Right lobe of liver (tissue), 6 donors: ENCODE measurements around the gene TOX3. TPM values are rescaled to one million over a fixed set of nuclear protein-coding genes. Genes with fewer than 3 reads are reported as not detected.

ENCODE experiments used
- ATAC-seq, 4 donors: fragments of 200-7000 bp; cut with Tn5 transposase; one replicate each; pipeline ENCODE4 v1.9.1; 2020; ENCODE audit warnings: mild to moderate bottlenecking in 4 of 4, moderate library complexity in 4 of 4
- DNase-seq, 3 donors: peaks; one replicate each; pipeline ENCODE4 v3.0.0-alpha.2; 2020
- H3K27ac ChIP-seq, 3 donors: fragments of 200-600 bp; one replicate each; pipeline ENCODE4 v1.8.0; 2022
- H3K27me3 ChIP-seq, 2 donors: fragments of 200-600 bp; one replicate each; pipeline ENCODE4 v1.8.0; 2022
- H3K36me3 ChIP-seq, 4 donors: fragments of 200-600 bp; sonication (generic) in 1 of 4; one replicate each; pipeline versions ENCODE4 v1.5.1 to v1.8.0; 2017 to 2022; ENCODE audit warnings: control low read depth in 1 of 4
- H3K4me1 ChIP-seq, 4 donors: fragments of 200-600 bp; sonication (generic) in 1 of 4; one replicate each; pipeline versions ENCODE4 v1.5.1 to v1.8.0; 2017 to 2022; ENCODE audit warnings: control low read depth in 1 of 4
- H3K4me3 ChIP-seq, 3 donors: fragments of 200-600 bp; one replicate each; pipeline ENCODE4 v1.8.0; 2022
- H3K9me3 ChIP-seq, 4 donors: fragments of 200-600 bp; sonication (generic) in 1 of 4; one replicate each; pipeline versions ENCODE4 v1.5.1 to v1.8.0; 2017 to 2022; ENCODE audit warnings: control low read depth in 1 of 4
- CTCF ChIP-seq, 4 donors: fragments of 200-600 bp in 3 of 4; fragments of 450-650 bp in 1 of 4; IDR thresholded peaks; one replicate each; pipeline versions ENCODE4 v1.5.1 to v1.8.0; 2016 to 2022; ENCODE audit warnings: antibody characterized with exemption in 4 of 4, mild to moderate bottlenecking in 2 of 4
- POLR2A ChIP-seq: fragments of 450-650 bp; IDR thresholded peaks from one replicate; pipeline ENCODE4 v1.6.1; 2017; ENCODE audit warnings: antibody characterized with exemption, mild to moderate bottlenecking
- WGBS: methylation state at CpG from one replicate; pipeline ENCODE4 v1.1.6; 2018; ENCODE audit warnings: low coverage, low lambda C conversion rate; ENCODE audit not compliant: insufficient coverage; ENCODE audit errors: missing lambda C conversion rate; 5-methylcytosine and 5-hydroxymethylcytosine counted together
- intact Hi-C, 2 donors: fragments of 100-400 bp; cut with DNase I; formaldehyde crosslinking; loops; one replicate each; pipeline versions ENCODE4 v1.11.2 to v1.14.1; 2022
- total RNA-seq, 6 experiments: library from RNA; depleted of rRNA in 2 of 6; stranded (reverse); fragments of >200 nt in 2 of 6; fragmentation: NEBNext Ultra II Directional in 3 of 6; extraction: Animal tissue kit (Norgen Biotek cat#: 25700) in 3 of 6; gene quantifications; one replicate each; pipeline versions ENCODE4 v1.1.0 to v1.2.4, GENCODE V29; 2016 to 2023
- donor health status: DM: no; HTN: yes; CAD: no.
- donor health status: DM: no; HTN: no; CAD: no.
- donor health status: DM: no; HTN: no; CAD: no.
- donor health status: DM: no; HTN: yes; CAD: no.
- donor health status: DM: no; HTN: yes; CAD: no.

The TOX3 gene
- total RNA-seq, 6 experiments from 2014 or later, result 0.92 to 5.8 (median 3.6) TPM

DNA sequence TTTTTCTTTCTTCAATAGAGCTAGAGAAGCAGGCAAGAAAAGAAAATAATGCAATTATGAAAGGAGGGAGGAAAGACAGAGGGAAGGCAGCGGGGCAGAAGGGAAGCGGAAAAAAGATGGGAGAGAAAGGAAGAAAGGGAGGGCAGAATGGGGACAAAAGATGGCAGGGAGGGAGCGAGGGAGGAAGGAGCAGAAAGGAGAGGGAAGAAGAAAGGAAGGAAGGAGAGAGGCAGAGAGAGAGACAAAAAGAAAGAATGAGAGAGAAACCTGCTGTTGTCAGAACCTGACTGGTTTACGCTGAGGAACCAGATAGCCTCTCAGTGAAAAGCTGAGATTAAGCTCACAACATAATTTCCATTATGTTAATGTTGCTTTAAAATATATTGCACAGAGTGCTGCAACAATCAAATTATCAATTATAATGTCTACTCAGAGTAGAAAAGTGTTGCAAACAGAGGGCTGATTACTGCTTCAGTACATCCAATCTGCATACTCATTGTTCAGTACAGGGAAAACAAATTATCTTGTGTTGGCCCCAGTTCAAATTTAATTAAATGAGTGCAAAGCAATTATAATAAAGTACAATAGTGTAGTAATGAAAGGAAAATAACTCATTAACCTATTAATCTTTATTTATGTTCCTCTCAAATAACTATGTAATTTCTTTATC is 32.0 kb upstream of the TOX3 start:
- intact Hi-C loops, result no loop called here
- TF ChIP-seq POLR2A (no peak), CTCF (IDR thresholded peaks at IDR 0.05) (no peak)
- ATAC-seq (no peak), DNase-seq (no peak)
- H3K36me3 ChIP-seq, result no peaks in the 10 kb centered on the region
- H3K27ac ChIP-seq, result peak overlapping the region in 1 of 3 donors; percentile 41
- WGBS, result 66% methylated on average over 4 of the region's 4 CpGs
- no peaks in the 10 kb centered on the region for H3K27me3 ChIP-seq
- no peak overlapping the region for H3K4me3 ChIP-seq
- peaks cover 0 to 20% (median 7%) of the 10 kb centered on the region in 4 donors for H3K4me1 ChIP-seq
- no peaks in the 10 kb centered on the region for H3K9me3 ChIP-seq

- TF ChIP-seq POLR2A (no peak), CTCF (IDR thresholded peaks at IDR 0.05) (no peak)
- peak in 1 of 3 donors; percentile 61 for DNase-seq
- peak overlapping the region in 1 of 3 donors; percentile 61 for H3K27ac ChIP-seq
- peak; percentile 59 to 71 (median 62) for ATAC-seq
- H3K4me1 ChIP-seq, result peaks cover 0 to 26% (median 9%) of the 10 kb centered on the region in 4 donors
- intact Hi-C loops, result no loop called here
- no peaks in the 10 kb centered on the region for H3K36me3 ChIP-seq
- H3K4me3 ChIP-seq, result no peak overlapping the region
- no peaks in the 10 kb centered on the region for H3K9me3 ChIP-seq
- H3K27me3 ChIP-seq, result no peaks in the 10 kb centered on the region
- WGBS, result 29% methylated on average over 11 of the region's 11 CpGs
These were observed 31.3 kb upstream of the TOX3 start for GRCh38 chr16:52578007-52578828.

DNA sequence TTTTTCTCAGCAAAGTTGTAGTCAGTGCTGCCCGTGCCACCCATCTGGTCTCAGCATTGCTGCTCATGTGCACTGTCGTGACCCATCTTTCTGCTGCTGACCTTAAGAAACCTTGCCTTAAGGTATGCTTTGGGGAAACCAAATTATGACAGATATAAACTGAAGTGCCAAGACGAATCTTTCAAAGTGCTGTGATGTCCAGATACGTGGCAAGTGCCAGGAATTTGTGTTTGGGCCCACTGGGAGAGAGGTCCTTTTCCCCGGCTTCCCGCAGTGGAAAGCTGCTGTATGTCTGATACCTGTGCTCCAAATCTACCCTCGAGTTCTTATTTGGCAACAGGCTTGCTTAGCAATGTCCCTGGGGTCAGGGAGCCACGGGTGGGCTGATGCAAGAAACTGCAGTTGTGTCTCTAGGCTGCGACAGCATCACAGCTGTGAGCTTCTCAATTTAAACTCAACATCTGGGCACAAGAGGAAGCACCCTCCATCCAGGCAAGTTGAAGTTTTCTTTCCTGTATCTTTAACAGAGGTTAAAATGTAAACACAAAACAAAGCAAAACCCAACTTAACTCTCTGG is 30.3 kb upstream of the TOX3 start:
- 58% methylated on average over 5 of the region's 9 CpGs for WGBS
- H3K27ac ChIP-seq, result no peak overlapping the region

More for the DNA sequence above, 30.3 kb upstream of the TOX3 start:
- ATAC-seq, result no peak
- Histone ChIP-seq H3K27me3 (no peaks in the 10 kb centered on the region), H3K9me3 (no peaks in the 10 kb centered on the region), H3K4me3 (no peak overlapping the region), H3K36me3 (no peaks in the 10 kb centered on the region), H3K4me1 (peaks cover 0 to 28% (median 10%) of the 10 kb centered on the region in 4 donors)
- intact Hi-C loops, result no loop called here
- no peak for DNase-seq
- TF ChIP-seq POLR2A (no peak), CTCF (IDR thresholded peaks at IDR 0.05) (no peak)
